Stimulated activated CD4-positive, alpha-beta T cell treated with anti-CD3 and anti-CD28 coated beads, Interleukin-2, amount 100 ng/mL, for 4 hours (primary cell): Measurements from ENCODE around the gene TRMO.
"Not testable (repeated sequence)": the region's sequence is repeated elsewhere in the genome, so short reads cannot be mapped to it uniquely, and the experiment has no call there.

ENCODE experiments used
- DNase-seq: peaks from one replicate; pipeline ENCODE4 v3.0.0-alpha.2; 2020; ENCODE audit warnings: low read depth

The TRMO gene

GRCh38 chr9:97921959-97922724 lies at the start of gene TRMO:
TRMO (minus strand) TSS chr9:97922500; CDS start chr9:97922493, 7 bp downstream.
- peak; percentile 97 for DNase-seq

GRCh38 chr9:97970165-97970564 lies 47.9 kb upstream of the TRMO start:
- DNase-seq = no peak

- DNase-seq = no peak
Measured at GRCh38 chr9:97969014-97969413, 46.7 kb upstream of the TRMO start.

- no peak for DNase-seq
Measured at GRCh38 chr9:97966493-97966892, 44.2 kb upstream of the TRMO start.

- DNase-seq = no peak
Measured at GRCh38 chr9:97964901-97965300, 42.6 kb upstream of the TRMO start.

GRCh38 chr9:97963232-97963631 lies 40.9 kb upstream of the TRMO start:
- no peak for DNase-seq

- no peak for DNase-seq
Measured at GRCh38 chr9:97962575-97962974, 40.3 kb upstream of the TRMO start.

- DNase-seq = no peak
Measured at GRCh38 chr9:97962136-97962535, 39.8 kb upstream of the TRMO start.

GRCh38 chr9:97961361-97961760 lies 39.1 kb upstream of the TRMO start:
- no peak for DNase-seq

GRCh38 chr9:97960678-97961328 lies 38.5 kb upstream of the TRMO start:
- DNase-seq = not testable (repeated sequence)

- DNase-seq = no peak
Measured at GRCh38 chr9:97959585-97959984, 37.3 kb upstream of the TRMO start.

- no peak for DNase-seq
Measured at GRCh38 chr9:97958812-97959511, 36.7 kb upstream of the TRMO start.

- DNase-seq = no peak
Measured at GRCh38 chr9:97956331-97956730, 34.0 kb upstream of the TRMO start.

- peak; percentile 36 for DNase-seq
Measured at GRCh38 chr9:97954550-97954989, 32.3 kb upstream of the TRMO start.

- not testable (repeated sequence) for DNase-seq
Measured at GRCh38 chr9:97950873-97951272, 28.6 kb upstream of the TRMO start.

- not testable (repeated sequence) for DNase-seq
Measured at GRCh38 chr9:97947094-97947493, 24.8 kb upstream of the TRMO start.

GRCh38 chr9:97945470-97945869 lies 23.2 kb upstream of the TRMO start:
- DNase-seq = not testable (repeated sequence)

GRCh38 chr9:97944612-97945011 lies 22.3 kb upstream of the TRMO start:
- no peak for DNase-seq

- no peak for DNase-seq
Measured at GRCh38 chr9:97943308-97943855, 21.1 kb upstream of the TRMO start.

GRCh38 chr9:97941323-97941722 lies 19.0 kb upstream of the TRMO start:
- no peak for DNase-seq

GRCh38 chr9:97940741-97941140 lies 18.4 kb upstream of the TRMO start:
- no peak for DNase-seq

GRCh38 chr9:97940233-97940632 lies 17.9 kb upstream of the TRMO start:
- DNase-seq = no peak
